Skeletal muscle cell (primary cell): ENCODE measurements around the gene PNPLA6.

Experiments
- DNase-seq: peaks from one replicate; pipeline ENCODE4 v3.0.0-alpha.2; 2010; ENCODE audit warnings: low read depth
- H3K4me3 ChIP-seq: 2 replicates; pipeline ENCODE4 v1.5.1; 2011; ENCODE audit warnings: low read depth, mild to moderate bottlenecking, control low read depth, low read length, moderate library complexity

Gene PNPLA6

GRCh38 chr19:7513809-7514642 is 21.5 kb upstream of the PNPLA6 start:
- DNase-seq: no peak
- H3K4me3 ChIP-seq: no peak overlapping the region

DNA sequence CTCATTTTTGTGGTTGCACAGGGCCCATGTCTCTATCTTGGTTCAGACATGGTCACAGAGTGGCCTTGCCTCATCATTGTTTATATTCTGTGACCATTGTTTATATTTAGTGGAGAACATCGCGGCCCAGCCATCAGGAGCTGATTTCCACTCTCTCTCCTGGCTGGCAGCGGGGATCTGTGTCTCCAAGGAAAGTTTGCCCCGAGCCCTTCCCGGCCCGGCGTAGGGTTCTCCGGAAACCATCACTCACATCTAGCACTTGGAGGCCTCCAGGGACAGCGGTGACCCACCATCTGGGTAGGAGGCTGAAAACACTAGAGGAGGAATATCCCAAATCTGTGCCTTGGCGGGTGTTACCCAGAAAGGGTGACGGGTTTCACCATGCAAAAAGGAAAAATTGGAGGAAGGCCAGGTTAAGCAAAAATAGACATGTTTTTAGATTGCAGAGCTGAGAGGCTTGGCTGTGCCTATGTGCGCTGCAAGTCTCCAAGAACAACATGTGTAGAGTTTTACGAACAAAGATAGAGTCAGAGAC is 20.3 kb upstream of the PNPLA6 start:
- no peak for DNase-seq
- H3K4me3 ChIP-seq: peak overlapping the region; percentile 52

DNA sequence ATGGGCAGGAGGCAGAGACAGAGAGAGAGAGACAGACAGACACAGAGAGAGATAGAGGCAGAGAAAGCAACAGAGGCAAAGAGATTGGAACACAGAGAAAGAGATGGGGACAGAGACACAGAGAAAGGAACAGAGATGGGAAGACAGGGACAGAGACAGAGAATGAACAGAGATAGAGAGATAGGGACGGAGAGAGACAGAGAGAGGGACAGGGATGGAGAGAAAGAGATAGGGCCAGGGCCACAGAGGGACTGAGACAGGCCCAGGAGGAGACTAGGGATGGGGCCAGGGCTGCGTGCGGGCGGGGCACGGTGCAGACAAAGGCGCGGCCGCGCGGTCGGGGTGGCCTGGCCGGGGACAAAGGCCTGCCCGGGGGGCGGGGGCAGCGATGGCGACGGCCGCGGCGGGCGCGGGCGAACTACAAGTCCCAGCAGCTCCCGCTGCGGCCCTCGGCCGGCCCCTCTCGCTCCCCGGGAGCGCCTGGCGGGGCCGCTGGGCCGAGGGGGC is 19.8 kb upstream of the PNPLA6 start, which contains the start of gene ZNF358:
ZNF358 (plus strand) TSS at position 459 of the 507 bp plus-strand sequence. CDS start 3,140 bp downstream, outside the sequence.
- DNase-seq: no peak
- H3K4me3 ChIP-seq: peak within 1 kb of the TSS; percentile 88

- H3K4me3 ChIP-seq: peak overlapping the region; percentile 88
- no peak for DNase-seq
These were observed 19.2 kb upstream of the PNPLA6 start for GRCh38 chr19:7516333-7516732.

- peak overlapping the region; percentile 88 for H3K4me3 ChIP-seq
- no peak for DNase-seq
These were observed 18.6 kb upstream of the PNPLA6 start for GRCh38 chr19:7516878-7517277.

DNA sequence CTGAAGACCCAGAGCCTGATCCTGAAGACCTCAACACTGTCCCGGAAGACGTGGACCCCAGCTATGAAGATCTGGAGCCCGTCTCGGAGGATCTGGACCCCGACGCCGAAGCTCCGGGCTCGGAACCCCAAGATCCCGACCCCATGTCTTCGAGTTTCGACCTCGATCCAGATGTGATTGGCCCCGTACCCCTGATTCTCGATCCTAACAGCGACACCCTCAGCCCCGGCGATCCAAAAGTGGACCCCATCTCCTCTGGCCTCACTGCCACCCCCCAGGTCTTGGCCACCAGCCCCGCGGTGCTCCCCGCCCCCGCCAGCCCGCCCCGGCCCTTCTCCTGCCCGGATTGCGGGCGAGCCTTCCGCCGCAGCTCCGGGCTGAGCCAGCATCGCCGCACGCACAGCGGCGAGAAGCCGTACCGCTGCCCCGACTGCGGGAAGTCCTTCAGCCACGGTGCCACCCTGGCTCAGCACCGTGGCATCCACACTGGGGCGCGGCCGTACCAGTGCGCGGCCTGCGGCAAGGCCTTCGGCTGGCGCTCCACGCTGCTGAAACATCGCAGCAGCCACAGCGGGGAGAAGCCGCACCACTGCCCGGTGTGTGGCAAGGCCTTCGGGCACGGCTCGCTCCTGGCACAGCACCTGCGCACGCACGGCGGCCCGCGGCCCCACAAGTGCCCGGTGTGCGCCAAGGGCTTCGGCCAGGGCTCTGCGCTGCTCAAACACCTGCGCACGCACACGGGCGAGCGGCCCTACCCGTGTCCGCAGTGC is 16.0 kb upstream of the PNPLA6 start:
- H3K4me3 ChIP-seq: no peak overlapping the region
- no peak for DNase-seq

DNA sequence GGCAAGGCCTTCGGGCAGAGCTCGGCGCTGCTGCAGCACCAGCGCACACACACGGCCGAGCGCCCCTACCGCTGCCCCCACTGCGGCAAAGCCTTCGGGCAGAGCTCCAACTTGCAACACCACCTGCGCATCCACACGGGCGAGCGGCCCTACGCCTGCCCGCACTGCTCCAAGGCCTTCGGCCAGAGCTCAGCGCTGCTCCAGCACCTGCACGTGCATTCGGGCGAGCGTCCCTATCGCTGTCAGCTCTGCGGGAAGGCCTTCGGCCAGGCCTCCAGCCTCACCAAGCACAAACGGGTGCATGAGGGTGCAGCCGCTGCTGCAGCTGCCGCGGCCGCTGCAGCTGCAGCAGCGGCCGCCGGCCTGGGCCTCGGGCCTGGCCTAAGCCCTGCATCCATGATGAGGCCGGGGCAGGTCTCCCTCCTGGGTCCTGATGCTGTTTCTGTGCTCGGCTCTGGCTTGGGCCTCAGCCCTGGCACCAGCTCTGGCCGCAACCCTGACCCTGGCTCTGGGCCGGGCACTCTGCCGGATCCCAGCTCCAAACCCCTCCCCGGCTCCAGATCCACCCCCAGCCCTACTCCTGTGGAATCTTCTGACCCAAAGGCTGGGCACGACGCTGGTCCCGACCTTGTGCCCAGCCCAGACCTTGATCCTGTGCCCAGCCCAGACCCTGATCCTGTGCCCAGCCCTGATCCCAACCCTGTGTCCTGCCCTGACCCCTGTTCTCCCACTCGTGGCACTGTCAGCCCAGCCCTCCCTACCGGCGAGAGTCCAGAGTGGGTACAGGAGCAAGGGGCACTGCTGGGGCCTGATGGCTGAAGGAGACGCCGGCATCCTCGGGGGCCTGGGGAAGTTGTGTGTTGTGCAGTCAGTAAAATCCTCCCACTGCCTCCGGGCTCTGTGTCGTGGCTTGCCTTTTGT is 15.1 kb upstream of the PNPLA6 start:
- H3K4me3 ChIP-seq: no peak overlapping the region
- DNase-seq: no peak

GRCh38 chr19:7521551-7522071 is 13.9 kb upstream of the PNPLA6 start:
- peak overlapping the region; percentile 79 for H3K4me3 ChIP-seq
- no peak for DNase-seq

- peak within 1 kb of the TSS; percentile 79 for H3K4me3 ChIP-seq
- peak; percentile 76 for DNase-seq
These were observed 13.2 kb upstream of the PNPLA6 start, which contains the start of gene MCOLN1 for GRCh38 chr19:7522072-7522922. MCOLN1 (plus strand) TSS chr19:7522624; CDS start chr19:7522751, 127 bp downstream.

DNA sequence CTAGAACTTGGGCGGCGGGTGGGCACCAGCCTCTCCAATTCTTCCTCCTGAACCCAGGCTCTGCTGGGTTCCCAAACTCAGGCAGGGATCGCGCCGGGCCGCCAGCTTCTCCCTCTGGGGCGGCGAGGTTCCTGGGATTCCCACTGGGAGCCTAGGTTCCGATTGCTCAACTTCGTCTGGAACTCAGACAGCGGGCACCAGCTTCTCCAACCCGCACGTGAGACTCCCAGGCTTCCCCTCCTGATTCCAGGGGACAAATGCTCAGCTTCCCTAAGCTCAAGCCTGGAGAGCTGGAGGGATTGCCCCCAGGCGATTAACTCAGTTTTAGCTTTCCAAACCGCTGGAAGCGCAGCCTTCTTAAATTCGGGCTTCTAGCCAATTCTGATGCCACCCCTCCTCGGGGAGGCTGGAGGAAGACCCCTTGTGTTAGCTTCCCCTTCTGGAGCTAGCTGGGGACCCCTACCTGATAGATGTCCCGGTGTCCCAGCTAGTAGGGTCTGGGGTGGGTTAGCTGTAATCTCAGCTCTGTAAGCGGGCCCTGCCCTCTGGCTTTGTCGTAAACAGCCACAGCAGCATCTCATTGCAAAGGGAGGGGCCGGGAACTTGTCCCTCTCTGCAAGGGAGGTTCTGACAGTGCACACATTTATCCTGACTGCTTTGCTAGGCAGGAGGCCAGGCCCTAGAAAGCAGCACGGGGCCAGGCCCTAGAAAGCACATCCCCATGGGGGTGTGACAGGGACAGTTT is 12.4 kb upstream of the PNPLA6 start:
- no peak for DNase-seq
- peak overlapping the region; percentile 79 for H3K4me3 ChIP-seq

DNA sequence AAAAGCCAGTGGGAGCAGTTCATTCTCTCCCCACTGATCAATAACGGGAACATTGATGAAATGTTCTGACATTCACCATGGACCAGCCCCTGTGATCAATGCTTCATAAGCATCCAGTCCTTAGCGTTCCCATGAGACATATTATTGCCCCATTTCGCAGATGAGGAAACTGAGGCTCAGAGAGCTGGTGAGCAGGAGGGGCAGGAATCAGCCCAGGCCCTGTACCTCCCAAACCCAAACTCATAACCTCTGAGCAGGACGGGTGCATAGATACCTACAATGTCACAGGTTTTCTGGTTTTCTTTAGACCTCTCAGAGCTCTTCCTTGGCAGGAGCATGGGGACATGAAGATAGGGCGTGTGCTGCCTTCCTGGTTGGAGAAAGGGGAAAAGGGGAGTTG is 11.0 kb upstream of the PNPLA6 start:
- H3K4me3 ChIP-seq: no peak overlapping the region
- no peak for DNase-seq

DNA sequence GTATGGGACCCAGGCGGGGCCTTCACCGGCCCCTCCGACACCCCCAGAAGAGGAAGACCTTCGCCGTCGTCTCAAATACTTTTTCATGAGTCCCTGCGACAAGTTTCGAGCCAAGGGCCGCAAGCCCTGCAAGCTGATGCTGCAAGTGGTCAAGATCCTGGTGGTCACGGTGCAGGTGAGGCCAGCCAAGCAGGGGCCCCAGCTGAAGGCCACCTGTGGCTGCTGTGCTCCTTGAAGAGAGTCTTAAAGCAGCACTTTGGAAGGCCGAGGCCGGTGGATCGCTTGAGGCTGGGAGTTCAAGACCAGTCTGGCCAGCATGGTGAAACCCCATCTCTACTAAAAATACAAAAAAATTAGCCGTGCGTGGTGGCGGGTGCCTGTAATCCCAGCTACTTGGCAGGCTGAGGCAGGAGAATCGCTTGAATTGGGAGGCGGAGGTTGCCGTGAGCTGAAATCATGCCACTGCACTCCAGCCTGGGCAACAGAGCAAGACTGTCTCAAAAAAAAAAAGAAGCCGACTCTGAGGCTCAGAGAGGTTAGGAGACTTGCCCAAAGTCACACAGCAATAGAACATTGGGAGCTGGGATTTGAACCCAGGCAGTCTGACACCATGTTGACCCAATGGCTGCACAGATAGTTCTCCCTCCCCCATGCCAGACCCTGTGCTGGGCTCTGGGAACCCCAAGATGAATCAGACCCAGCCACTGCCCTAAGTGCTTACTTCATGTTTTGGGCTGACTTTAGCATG is 10.4 kb upstream of the PNPLA6 start:
- no peak for DNase-seq
- H3K4me3 ChIP-seq: no peak overlapping the region

DNA sequence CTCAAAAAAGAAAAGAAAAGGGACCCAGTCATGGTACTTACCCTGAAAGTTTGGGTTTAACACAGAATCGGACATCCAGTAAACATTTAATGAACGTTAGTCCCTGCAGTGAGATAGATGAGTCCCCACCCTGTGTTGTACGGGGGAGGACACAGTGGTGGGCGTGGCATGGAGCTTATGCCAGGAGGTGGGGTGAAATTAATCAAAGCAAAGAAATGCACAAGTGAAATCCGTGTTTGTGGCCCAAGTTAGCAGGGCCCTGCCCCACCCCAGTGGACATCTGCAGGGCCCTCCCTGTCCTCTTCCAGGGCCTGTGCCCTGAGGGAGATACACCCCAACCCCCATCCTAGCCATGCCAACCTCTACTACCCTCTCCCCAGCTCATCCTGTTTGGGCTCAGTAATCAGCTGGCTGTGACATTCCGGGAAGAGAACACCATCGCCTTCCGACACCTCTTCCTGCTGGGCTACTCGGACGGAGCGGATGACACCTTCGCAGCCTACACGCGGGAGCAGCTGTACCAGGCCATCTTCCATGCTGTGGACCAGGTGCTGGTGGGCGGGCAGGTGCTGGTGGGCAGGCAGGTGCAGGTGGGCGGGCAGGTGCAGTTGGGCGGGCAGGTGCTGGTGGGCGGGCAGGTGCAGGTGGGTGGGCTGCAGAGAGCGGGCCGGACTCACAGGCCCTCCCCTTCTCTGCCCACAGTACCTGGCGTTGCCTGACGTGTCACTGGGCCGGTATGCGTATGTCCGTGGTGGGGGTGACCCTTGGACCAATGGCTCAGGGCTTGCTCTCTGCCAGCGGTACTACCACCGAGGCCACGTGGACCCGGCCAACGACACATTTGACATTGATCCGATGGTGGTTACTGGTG is 9.2 kb upstream of the PNPLA6 start:
- DNase-seq: no peak
- no peak overlapping the region for H3K4me3 ChIP-seq

DNA sequence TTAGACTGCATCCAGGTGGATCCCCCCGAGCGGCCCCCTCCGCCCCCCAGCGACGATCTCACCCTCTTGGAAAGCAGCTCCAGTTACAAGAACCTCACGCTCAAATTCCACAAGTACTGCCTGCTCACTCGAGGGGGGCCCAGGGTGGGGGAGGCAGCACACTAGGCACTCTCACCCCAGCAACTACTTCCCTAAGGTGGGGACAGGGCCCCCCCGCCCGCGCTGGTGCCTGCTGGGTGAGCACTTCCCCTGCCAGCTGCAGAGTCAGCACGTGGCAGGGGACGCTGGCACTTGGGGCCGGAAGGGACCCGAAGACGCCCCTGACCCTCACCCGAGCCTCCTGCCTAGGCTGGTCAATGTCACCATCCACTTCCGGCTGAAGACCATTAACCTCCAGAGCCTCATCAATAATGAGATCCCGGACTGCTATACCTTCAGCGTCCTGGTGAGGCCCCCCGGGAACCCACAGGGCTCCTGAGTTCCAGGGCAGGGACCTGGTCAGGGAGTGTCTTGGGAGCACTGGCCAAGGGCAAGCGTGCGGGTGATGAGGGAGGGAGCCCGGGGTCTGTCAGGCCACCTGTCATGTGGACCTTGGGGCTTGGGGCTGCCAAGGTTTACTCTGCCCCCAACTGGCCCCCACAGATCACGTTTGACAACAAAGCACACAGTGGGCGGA is 7.9 kb upstream of the PNPLA6 start:
- no peak overlapping the region for H3K4me3 ChIP-seq
- no peak for DNase-seq

GRCh38 chr19:7528192-7528519 is 7.4 kb upstream of the PNPLA6 start:
- no peak for DNase-seq
- H3K4me3 ChIP-seq: no peak overlapping the region
